B cell (primary cell): ENCODE results near the gene RBM26. TPM values are rescaled to one million over a fixed set of nuclear protein-coding genes. Genes with fewer than 3 reads are reported as not detected.

Experiments used
- ATAC-seq: fragments of 200-7000 bp; cut with Tn5 transposase; one replicate; pipeline ENCODE4 v1.10.0; 2021; ENCODE audit warnings: low read depth, mild to moderate bottlenecking, moderate number of reproducible peaks, moderate library complexity
- CTCF ChIA-PET: fragments of 350-600 bp; sonication (Branson Sonifier 250); formaldehyde crosslinking; loops from one replicate; lab custom pipeline; 2021; ENCODE audit warnings: antibody characterized with exemption, inconsistent platforms; lab: Charles Lee
- POLR2A ChIA-PET: fragments of 350-600 bp; sonication (Branson Sonifier 250); formaldehyde crosslinking; loops from one replicate; lab custom pipeline; 2021; ENCODE audit warnings: antibody characterized with exemption; lab: Charles Lee
- DNase-seq: peaks from one replicate; pipeline ENCODE4 v3.0.0; 2013
- H2AFZ ChIP-seq: 2 replicates; pipeline ENCODE4 v1.6.1; 2012; ENCODE audit warnings: mild to moderate bottlenecking, low read depth, low read length; ENCODE audit not compliant: insufficient read depth, poor library complexity, severe bottlenecking
- H3K27ac ChIP-seq, 2 donors: 1 replicate in 1 of 2; 2 replicates in 1 of 2; pipeline ENCODE4 v1.5.1; 2012 to 2013; ENCODE audit warnings: low read length in 2 of 2, mild to moderate bottlenecking in 2 of 2, moderate library complexity in 1 of 2
- H3K27me3 ChIP-seq, 4 experiments: fragments of 200-600 bp in 1 of 4; sonication (generic) in 1 of 4; replicated peaks in 1 of 4; 1 replicate in 2 of 4; 2 replicates in 2 of 4; pipeline versions ENCODE4 v1.6.1 to v1.7.0; 2013 to 2016; ENCODE audit warnings: low read length in 3 of 4, mild to moderate bottlenecking in 2 of 4, mixed read lengths in 1 of 4, moderate library complexity in 1 of 4; ENCODE audit not compliant: insufficient read depth in 4 of 4, control insufficient read depth in 3 of 4; ENCODE audit errors: control extremely low read depth in 1 of 4
- H3K36me3 ChIP-seq, 2 experiments: replicated peaks in 1 of 2; 1 replicate in 1 of 2; 2 replicates in 1 of 2; pipeline versions ENCODE4 v1.6.1 to v1.7.1; 2013; ENCODE audit warnings: low read length in 1 of 2; ENCODE audit not compliant: insufficient read depth in 2 of 2, control insufficient read depth in 1 of 2; ENCODE audit errors: control extremely low read depth in 1 of 2, extremely low read depth in 1 of 2
- H3K4me1 ChIP-seq, 2 donors: fragments of 200-600 bp in 1 of 2; sonication (generic) in 1 of 2; 1 replicate in 1 of 2; 2 replicates in 1 of 2; pipeline versions ENCODE4 v1.5.1 to v1.6.1; 2013 to 2017; ENCODE audit warnings: low read length in 2 of 2; ENCODE audit not compliant: control insufficient read depth in 2 of 2, insufficient read depth in 2 of 2
- H3K4me2 ChIP-seq: replicated peaks from 2 replicates; pipeline ENCODE3; 2012; ENCODE audit warnings: mild to moderate bottlenecking, low read depth, low read length; ENCODE audit not compliant: poor library complexity, severe bottlenecking
- H3K4me3 ChIP-seq, 5 experiments: fragments of 200-600 bp in 1 of 5; sonication (generic) in 1 of 5; 1 replicate in 3 of 5; 2 replicates in 2 of 5; pipeline versions ENCODE4 v1.5.1 to v1.7.0; 2011 to 2016; ENCODE audit warnings: low read length in 4 of 5, mild to moderate bottlenecking in 4 of 5, low read depth in 2 of 5, control low read depth in 1 of 5, moderate library complexity in 1 of 5; ENCODE audit not compliant: insufficient read depth in 1 of 5; ENCODE audit errors: control extremely low read depth in 1 of 5, extremely low read depth in 1 of 5
- H3K79me2 ChIP-seq: fragments of 200-600 bp; sonication (generic); one replicate; pipeline ENCODE4 v1.6.0; 2016; ENCODE audit warnings: low read length; ENCODE audit not compliant: control insufficient read depth, insufficient read depth
- H3K9ac ChIP-seq: fragments of 200-600 bp; sonication (generic); 2 replicates; pipeline ENCODE4 v1.6.1; 2017; ENCODE audit warnings: mild to moderate bottlenecking, low read length, moderate library complexity
- H3K9me3 ChIP-seq, 3 donors: one replicate each; pipeline versions ENCODE4 v1.6.1 to v1.7.1; 2013; ENCODE audit warnings: low read length in 2 of 3; ENCODE audit not compliant: control insufficient read depth in 2 of 3, insufficient read depth in 1 of 3; ENCODE audit errors: control extremely low read depth in 1 of 3
- H4K20me1 ChIP-seq: 2 replicates; pipeline ENCODE4 v1.6.0; 2012; ENCODE audit warnings: mild to moderate bottlenecking, low read length; ENCODE audit not compliant: insufficient read depth, control insufficient read depth, poor library complexity, severe bottlenecking
- H3K27ac Mint-ChIP-seq: one replicate; pipeline ENCODE4 v1.8.0; 2021; ENCODE audit warnings: mixed read lengths
- H3K27me3 Mint-ChIP-seq: one replicate; pipeline ENCODE4 v1.8.0; 2021; ENCODE audit warnings: mixed read lengths
- H3K4me1 Mint-ChIP-seq: one replicate; pipeline ENCODE4 v1.8.0; 2021; ENCODE audit warnings: mixed read lengths
- H3K4me3 Mint-ChIP-seq: one replicate; pipeline ENCODE4 v1.8.0; 2021; ENCODE audit warnings: mixed read lengths
- H3K9me3 Mint-ChIP-seq: one replicate; pipeline ENCODE4 v1.8.0; 2022; ENCODE audit warnings: mixed read lengths; ENCODE audit not compliant: insufficient read depth
- CTCF ChIP-seq: fragments of 200-600 bp; IDR thresholded peaks from one replicate; pipeline ENCODE4 v1.8.0; 2022; ENCODE audit warnings: antibody characterized with exemption, mild to moderate bottlenecking
- EZH2 ChIP-seq: IDR thresholded peaks from 2 replicates; pipeline ENCODE4 v1.6.1; 2012; ENCODE audit warnings: borderline replicate concordance, low read depth, mild to moderate bottlenecking, moderate library complexity, low read length; ENCODE audit not compliant: insufficient read depth, poor library complexity, severe bottlenecking
- WGBS: methylation state at CpG from one replicate; pipeline ENCODE4 v1.1.5; 2013; ENCODE audit warnings: missing lambda C conversion rate; ENCODE audit not compliant: insufficient coverage; 5-methylcytosine and 5-hydroxymethylcytosine counted together
- intact Hi-C: fragments of 100-400 bp; cut with micrococcal nuclease; formaldehyde crosslinking; loops from one replicate; pipeline ENCODE4 v1.10.0; 2022
- polyA plus RNA-seq: library from polyadenylated mRNA; depleted of rRNA; stranded (reverse); fragments of >200 nt; gene quantifications from 2 replicates; pipeline ENCODE4 v1.2.3, GENCODE V29; 2012
- total RNA-seq, 2 donors: library from RNA; stranded (reverse); fragments of 120-200 nt in 1 of 2; gene quantifications; 1 replicate in 1 of 2; 2 replicates in 1 of 2; pipeline versions ENCODE4 v1.2.3 to v1.2.4, GENCODE V29; 2013 to 2022

RBM26 gene
- total and polyA plus RNA-seq, 2 donors (not counting 1 experiment from before 2014, with no cell fraction given), result 34.5 to 159 TPM

- Histone ChIP-seq H3K9ac (no peak overlapping the region), H3K79me2 (no peaks in the 10 kb centered on the region), H3K4me3 (no peak overlapping the region), H3K4me1 (no peaks in the 10 kb centered on the region), H3K4me2 (no peak overlapping the region), H3K36me3 (no peaks in the 10 kb centered on the region), H4K20me1 (no peaks in the 10 kb centered on the region), H3K27me3 (no peaks in the 10 kb centered on the region), H2AFZ (no peak overlapping the region), H3K9me3 (no peaks in the 10 kb centered on the region), H3K27ac (no peak overlapping the region)
- Mint-ChIP-seq H3K9me3 (no peaks in the 10 kb centered on the region), H3K4me1 (peaks cover 1% of the 10 kb centered on the region), H3K4me3 (no peak overlapping the region), H3K27me3 (no peaks in the 10 kb centered on the region), H3K27ac (no peak overlapping the region)
- TF ChIP-seq CTCF (no peak), EZH2 (no peak)
- DNase-seq (no peak), ATAC-seq (no peak)
- CTCF ChIA-PET, result interaction anchor here (1.0 kb wide), 2 partner anchors 53 to 115 kb away, joined by 3 read pairs; no protein-coding TSS in a partner anchor
- POLR2A ChIA-PET, result no interaction called here
- intact Hi-C loops, result no loop called here
Observed at GRCh38 chr13:79429309-79429708, 23.3 kb upstream of the RBM26 start.

GRCh38 chr13:79427883-79428282 lies 21.8 kb upstream of the RBM26 start:
- no CpG with 5 or more reads among the region's 2 CpGs for WGBS
- H3K9me3 Mint-ChIP-seq, result no peaks in the 10 kb centered on the region

More at GRCh38 chr13:79427883-79428282, 21.8 kb upstream of the RBM26 start:
- H3K27ac Mint-ChIP-seq, result no peak overlapping the region
- no peaks in the 10 kb centered on the region for H3K4me1 ChIP-seq
- CTCF ChIA-PET, result interaction anchor here (0.6 to 6.0 kb wide), 4 partner anchors 85 to 135 kb away, joined by 3 to 81 read pairs (median 3); no protein-coding TSS in a partner anchor
- no peaks in the 10 kb centered on the region for H4K20me1 ChIP-seq
- no peaks in the 10 kb centered on the region for H3K79me2 ChIP-seq
- ATAC-seq, result no peak
- no peak overlapping the region for H3K27ac ChIP-seq
- POLR2A ChIA-PET, result no interaction called here
- H3K4me3 Mint-ChIP-seq, result no peak overlapping the region
- H2AFZ ChIP-seq, result no peak overlapping the region
- intact Hi-C loops, result no loop called here
- DNase-seq, result no peak
- no peak overlapping the region for H3K4me2 ChIP-seq
- peaks cover 1% of the 10 kb centered on the region for H3K4me1 Mint-ChIP-seq
- no peaks in the 10 kb centered on the region for H3K27me3 ChIP-seq
- no peaks in the 10 kb centered on the region for H3K36me3 ChIP-seq
- H3K9me3 ChIP-seq, result no peaks in the 10 kb centered on the region
- no peaks in the 10 kb centered on the region for H3K27me3 Mint-ChIP-seq
- H3K9ac ChIP-seq, result no peak overlapping the region
- TF ChIP-seq CTCF (no peak), EZH2 (no peak)
- H3K4me3 ChIP-seq, result no peak overlapping the region
